HepG2 (cell line): ENCODE measurements around the gene CD276.

Experiments
- CTCF ChIP-seq: sonication (generic); formaldehyde crosslinking; IDR thresholded peaks from 2 replicates; pipeline ENCODE4 v1.5.0; 2020; ENCODE audit warnings: mild to moderate bottlenecking, missing genetic modification reagents, moderate library complexity
- HMGXB4 ChIP-seq, 2 experiments: sonication (generic) in 1 of 2; formaldehyde crosslinking in 1 of 2; IDR thresholded peaks; 2 replicates each; pipeline versions ENCODE4 v1.4.0 to v1.6.1; 2018 to 2020; ENCODE audit warnings: missing genetic modification reagents in 2 of 2, borderline replicate concordance in 1 of 2, low read depth in 1 of 2, mild to moderate bottlenecking in 1 of 2, missing biosample characterization in 1 of 2
- MED1 ChIP-seq: sonication (generic); formaldehyde crosslinking; IDR thresholded peaks from 2 replicates; pipeline ENCODE4 v1.4.0; 2020; ENCODE audit warnings: missing genetic modification reagents
- NCOA2 ChIP-seq: sonication (generic); formaldehyde crosslinking; IDR thresholded peaks from 2 replicates; pipeline ENCODE4 v1.8.0; 2022; ENCODE audit warnings: inconsistent platforms
- ZNF274 ChIP-seq: sonication (generic); formaldehyde crosslinking; IDR thresholded peaks from 2 replicates; pipeline ENCODE4 v1.5.1; 2020; ENCODE audit warnings: mild to moderate bottlenecking, missing genetic modification reagents
- ZNF3 ChIP-seq: IDR thresholded peaks from 2 replicates; pipeline ENCODE4 v1.7.0; 2017; ENCODE audit warnings: inconsistent platforms
- ZNF614 ChIP-seq: IDR thresholded peaks from 2 replicates; pipeline ENCODE4 v1.6.1; 2018; ENCODE audit warnings: missing biosample characterization, missing genetic modification reagents, inconsistent platforms, borderline replicate concordance

GRCh38 chr15:73710321-73710720, 26.1 kb downstream of the CD276 start:
- TF ChIP-seq ZNF3 (CRISPR knock-in tag) (no peak), CTCF (CRISPR knock-in tag) (no peak), MED1 (CRISPR knock-in tag) (no peak), NCOA2 (no peak), ZNF274 (CRISPR knock-in tag) (no peak), ZNF614 (CRISPR knock-in tag) (no peak), HMGXB4 (CRISPR knock-in tag; IDR thresholded peaks at IDR 0.05; ENCODE audit: borderline replicate concordance in 1 of 2, low read depth in 1 of 2) (no peak)
